NCI-H187 treated with DMSO at 0.1 percent for 48 hours (cell line): Measurements from ENCODE around the gene TRIM66.

ENCODE experiments used
- DNase-seq: peaks from one replicate; lab custom pipeline; 2025; lab: John Stamatoyannopoulos, UW

Gene TRIM66

GRCh38 chr11:8564526-8564925, 117.9 kb downstream of the TRIM66 start:
- DNase-seq: no peak
